NCI-H2107 (cell line): ENCODE data around the gene CHCHD5.

ENCODE experiments used
- DNase-seq: peaks from one replicate; lab custom pipeline; 2025; lab: John Stamatoyannopoulos, UW

Gene CHCHD5

DNA sequence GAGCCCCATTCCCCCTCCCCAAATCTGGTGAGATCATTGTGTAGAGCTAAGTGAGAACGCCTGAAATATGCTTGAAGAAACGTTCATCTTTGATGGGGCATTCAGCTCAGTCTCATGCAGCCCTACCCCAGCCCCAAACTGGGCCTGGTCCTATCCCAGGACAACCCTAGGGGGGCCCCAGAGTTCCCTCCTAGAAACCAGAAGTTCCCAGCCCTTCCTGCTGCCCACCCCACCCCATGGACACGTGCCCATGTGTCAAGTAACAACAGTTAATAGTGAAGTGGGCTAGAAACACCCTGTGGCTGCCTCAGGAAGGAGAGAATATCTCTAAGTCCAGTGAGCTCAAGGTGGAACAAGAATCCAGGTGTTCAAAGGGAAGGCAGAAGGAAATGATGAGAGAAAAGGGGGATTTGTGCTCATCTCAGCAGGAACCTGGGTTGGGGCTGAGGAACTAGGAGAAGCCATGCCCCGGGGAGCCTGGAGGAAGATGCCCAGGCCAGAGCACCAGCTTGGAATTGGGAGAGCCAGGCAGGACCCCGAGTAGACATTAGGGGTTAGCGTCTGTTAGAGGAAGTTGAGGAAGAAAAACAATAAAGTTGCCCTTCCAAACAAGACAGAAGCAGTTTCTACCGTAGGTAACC is 41.2 kb downstream of the CHCHD5 start:
- no peak for DNase-seq

- DNase-seq: no peak
Measured at GRCh38 chr2:112626604-112627059, 42.2 kb downstream of the CHCHD5 start.

DNA sequence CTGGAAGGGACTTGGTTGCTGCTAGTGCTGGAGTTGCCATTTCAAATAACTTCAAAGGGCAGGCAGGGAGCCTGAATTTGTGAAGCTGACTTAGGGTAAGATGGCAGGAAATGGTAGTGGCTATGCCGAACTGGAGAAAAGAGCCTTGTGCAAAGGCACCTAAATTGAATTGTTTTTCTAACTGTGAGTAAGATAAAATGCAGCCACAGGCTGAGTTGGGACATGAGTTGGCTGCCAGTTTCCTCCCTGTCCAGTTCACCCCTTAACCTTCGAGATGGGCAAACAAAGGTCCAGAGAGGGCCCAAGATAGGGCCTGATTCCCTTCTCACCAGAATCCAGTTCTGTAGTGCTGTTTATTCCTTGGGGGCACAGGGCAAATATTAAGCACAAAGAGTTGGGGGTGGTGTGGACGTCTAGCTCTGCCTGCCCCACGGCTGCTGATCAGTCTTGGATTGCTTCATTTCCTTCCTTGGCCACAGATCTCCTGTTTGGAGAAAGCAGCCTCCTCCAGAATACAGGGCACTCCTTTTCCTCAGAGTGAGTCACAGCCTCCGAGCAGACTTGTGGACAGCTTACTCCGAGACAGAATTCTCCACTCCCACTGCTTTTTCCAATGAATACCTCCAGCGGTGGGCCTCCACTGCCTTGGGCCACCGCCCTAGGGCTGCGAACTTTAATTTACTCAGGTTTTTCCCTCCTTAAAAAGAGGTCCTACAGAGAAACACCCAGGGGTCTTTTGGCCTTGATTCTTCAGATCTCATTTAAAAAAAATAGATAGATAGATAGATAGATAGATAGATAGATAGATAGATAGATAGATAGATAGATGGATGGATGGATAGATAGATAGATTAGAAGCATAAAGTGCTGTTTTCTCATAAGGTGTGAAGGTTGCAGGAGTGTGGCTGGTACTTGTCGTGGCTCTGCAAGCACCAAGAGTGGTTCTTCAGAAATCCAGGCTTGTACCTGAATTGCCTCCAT is 42.9 kb downstream of the CHCHD5 start:
- no peak for DNase-seq

GRCh38 chr2:112629224-112629623 is 44.8 kb downstream of the CHCHD5 start:
- DNase-seq: no peak

DNA sequence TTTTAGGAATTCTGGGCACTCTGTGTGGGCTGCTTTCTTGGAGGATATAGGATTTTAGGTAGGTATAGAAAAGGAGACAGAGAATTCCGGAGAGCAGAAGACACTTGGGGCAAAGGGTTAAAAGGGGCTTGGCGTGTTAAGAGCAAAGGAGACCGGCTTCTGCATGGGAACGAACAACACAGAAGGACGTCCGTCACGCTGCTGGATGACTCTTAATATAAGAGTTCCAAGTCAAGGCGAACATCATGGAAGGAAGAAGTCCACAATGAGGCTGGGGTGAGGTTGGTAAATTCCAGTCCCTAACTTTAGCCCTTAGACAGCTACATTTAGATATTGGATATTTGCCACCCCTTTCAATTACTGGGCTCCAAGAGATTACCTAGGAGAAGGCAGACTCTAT is 45.4 kb downstream of the CHCHD5 start:
- no peak for DNase-seq

DNA sequence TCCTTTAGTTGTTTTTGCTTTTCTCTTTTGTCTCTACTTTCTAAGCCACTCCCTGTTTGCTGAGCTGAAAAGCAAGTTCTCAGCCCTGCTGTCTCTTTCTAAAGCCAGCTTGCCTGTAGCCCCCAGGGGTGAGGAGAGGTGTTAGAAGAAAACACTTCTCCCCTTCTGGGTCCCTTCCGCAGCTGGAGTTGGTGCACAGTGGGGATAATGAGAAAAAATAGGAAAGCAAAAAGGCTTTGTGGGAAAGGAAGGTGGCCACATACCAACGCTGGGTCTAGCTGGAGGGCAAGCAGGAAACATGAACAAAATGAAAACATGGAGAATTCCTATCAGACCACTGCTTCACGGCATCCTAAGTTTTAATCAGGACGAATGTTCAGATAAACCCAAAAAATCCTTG is 45.9 kb downstream of the CHCHD5 start:
- no peak for DNase-seq

DNA sequence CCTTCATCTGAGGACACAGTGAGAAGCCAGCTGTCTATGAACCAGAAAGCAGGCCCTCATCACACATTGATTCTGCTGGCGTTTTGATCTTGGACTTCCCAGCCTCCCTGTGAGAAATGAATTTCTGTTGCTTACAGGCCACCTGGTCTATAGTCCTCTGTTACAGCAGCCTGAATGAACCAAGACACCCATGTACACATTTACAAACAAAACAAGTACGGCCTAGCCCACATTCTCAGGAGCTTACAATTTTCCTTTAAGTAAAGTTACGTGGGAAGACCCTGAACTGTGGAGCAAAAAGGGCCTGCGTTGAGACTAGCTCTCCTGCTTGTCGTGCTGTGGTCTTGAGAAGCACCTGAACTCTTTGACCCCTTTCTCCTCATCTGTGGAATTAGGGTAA is 49.3 kb downstream of the CHCHD5 start:
- no peak for DNase-seq

- no peak for DNase-seq
Measured at GRCh38 chr2:112634153-112634873, 49.9 kb downstream of the CHCHD5 start.

- no peak for DNase-seq
Measured at GRCh38 chr2:112634874-112635157, 50.4 kb downstream of the CHCHD5 start.

DNA sequence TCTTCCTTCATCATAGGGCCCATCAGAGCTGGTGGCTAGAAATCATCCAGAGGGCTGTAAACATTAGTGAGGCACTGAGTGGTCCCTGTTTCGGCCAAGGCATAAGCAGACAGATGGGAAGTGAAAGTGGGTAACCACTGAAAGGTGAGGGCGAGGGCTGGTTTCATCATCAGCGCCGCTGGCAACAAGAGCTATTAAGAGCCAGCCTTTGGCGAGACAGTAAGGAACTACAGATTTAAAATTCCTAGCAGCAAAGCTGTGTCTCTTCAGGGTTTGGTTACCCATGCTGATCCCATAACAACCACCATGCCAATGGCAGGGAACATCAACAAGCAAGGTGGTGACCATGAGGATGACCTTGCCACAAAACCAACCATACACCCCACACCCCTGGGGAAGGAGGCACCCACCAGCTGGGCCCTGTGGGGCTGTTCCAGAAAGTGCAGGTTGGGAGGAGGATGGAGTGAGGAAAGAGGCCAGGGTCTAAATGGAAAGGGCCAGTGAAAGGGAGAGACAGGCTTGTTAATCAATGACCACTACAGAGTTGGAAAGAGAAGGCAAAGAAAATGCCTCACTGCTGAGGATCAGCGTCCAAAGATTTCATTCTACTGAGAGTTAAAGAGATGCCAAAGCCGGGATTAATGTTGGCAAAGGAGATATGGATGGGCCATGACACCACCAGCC is 52.3 kb downstream of the CHCHD5 start:
- DNase-seq: no peak

DNA sequence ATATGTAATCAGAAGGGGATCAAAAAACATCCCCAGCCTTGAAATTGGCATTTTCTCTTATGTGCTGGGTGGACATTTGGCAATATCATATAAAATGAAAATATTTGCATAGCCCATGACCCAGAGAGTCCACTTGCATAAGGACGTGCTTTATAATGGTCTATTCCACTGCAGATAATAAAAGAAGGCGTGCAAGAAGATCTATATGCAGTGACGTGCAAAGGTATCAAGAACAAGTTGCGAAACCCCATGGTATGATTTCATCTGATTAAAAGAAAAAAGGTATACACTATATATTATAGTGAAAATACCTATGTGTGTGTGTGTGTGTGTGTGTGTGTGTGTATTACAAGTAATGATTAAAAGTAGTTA is 52.9 kb downstream of the CHCHD5 start:
- no peak for DNase-seq
